IMR-90 (cell line): ENCODE measurements around the gene REST. TPM values are rescaled to one million over a fixed set of nuclear protein-coding genes. Genes with fewer than 3 reads are reported as not detected.

Experiments
- ATAC-seq: fragments of 200-7000 bp; cut with Tn5 transposase; 2 replicates; pipeline ENCODE4 v1.9.1; 2020; ENCODE audit warnings: low read depth, mild to moderate bottlenecking, moderate library complexity
- BruUV-seq: library from RNA; stranded (reverse); fragments of 400-500 nt; replicated peaks from 2 replicates; lab custom pipeline; 2021; lab: Mats Ljungman, UMichigan
- CTCF ChIA-PET: fragments of 300-600 bp; formaldehyde crosslinking; extraction: SDS; loops from one replicate; lab custom pipeline; 2021; ENCODE audit warnings: antibody characterized with exemption; lab: Yijun Ruan, JAX
- POLR2A ChIA-PET: fragments of 300-600 bp; sonication (Branson Sonifier 250); formaldehyde crosslinking; loops from one replicate; lab custom pipeline; 2022; ENCODE audit warnings: antibody characterized with exemption; ENCODE audit not compliant: unreplicated experiment; lab: Charles Lee
- DNase-seq: peaks from one replicate; pipeline ENCODE4 v3.0.0; 2013
- H2AFZ ChIP-seq: replicated peaks from 2 replicates; pipeline ENCODE3; 2013; ENCODE audit warnings: low read length, mild to moderate bottlenecking; ENCODE audit not compliant: poor library complexity
- H2AK5ac ChIP-seq: 2 replicates; pipeline ENCODE4 v1.6.1; 2013; ENCODE audit warnings: low read depth, low read length, inconsistent platforms
- H2AK9ac ChIP-seq: replicated peaks from 2 replicates; pipeline ENCODE3; 2013; ENCODE audit warnings: mild to moderate bottlenecking, low read depth, low read length, moderate library complexity; ENCODE audit not compliant: poor library complexity
- H2BK120ac ChIP-seq: 2 replicates; pipeline ENCODE4 v1.6.1; 2013; ENCODE audit warnings: low read depth, low read length, inconsistent platforms
- H2BK15ac ChIP-seq: 3 replicates; pipeline ENCODE4 v1.6.1; 2013; ENCODE audit warnings: low read depth, low read length, inconsistent platforms
- H2BK20ac ChIP-seq: 2 replicates; pipeline ENCODE4 v1.6.1; 2013; ENCODE audit warnings: low read depth, mild to moderate bottlenecking, inconsistent platforms, low read length, moderate library complexity
- H2BK5ac ChIP-seq: 2 replicates; pipeline ENCODE4 v1.6.1; 2013; ENCODE audit warnings: mild to moderate bottlenecking, low read depth, low read length, inconsistent platforms; ENCODE audit not compliant: poor library complexity, severe bottlenecking
- H3K14ac ChIP-seq: replicated peaks from 2 replicates; pipeline ENCODE4 v1.6.1; 2013; ENCODE audit warnings: low read depth, low read length, inconsistent platforms
- H3K18ac ChIP-seq: 2 replicates; pipeline ENCODE4 v1.6.1; 2013; ENCODE audit warnings: low read depth, low read length, control low read depth
- H3K23ac ChIP-seq: 2 replicates; pipeline ENCODE4 v1.6.1; 2013; ENCODE audit warnings: low read depth, low read length, inconsistent platforms
- H3K27ac ChIP-seq: 2 replicates; pipeline ENCODE4 v1.5.1; 2013; ENCODE audit warnings: mild to moderate bottlenecking, control low read depth, low read length; ENCODE audit not compliant: insufficient read depth
- H3K27me3 ChIP-seq: 2 replicates; pipeline ENCODE4 v1.6.1; 2013; ENCODE audit warnings: low read length; ENCODE audit not compliant: control insufficient read depth, insufficient read depth
- H3K36me3 ChIP-seq: 2 replicates; pipeline ENCODE4 v1.6.1; 2013; ENCODE audit warnings: low read length, mixed read lengths; ENCODE audit not compliant: control insufficient read depth, insufficient read depth
- H3K4ac ChIP-seq: 2 replicates; pipeline ENCODE4 v1.6.1; 2013; ENCODE audit warnings: low read depth, low read length, inconsistent platforms
- H3K4me1 ChIP-seq: 2 replicates; pipeline ENCODE4 v1.6.1; 2013; ENCODE audit warnings: low read length, mixed read lengths; ENCODE audit not compliant: control insufficient read depth, insufficient read depth
- H3K4me2 ChIP-seq: 2 replicates; pipeline ENCODE4 v1.6.1; 2013; ENCODE audit warnings: low read depth, mild to moderate bottlenecking, control low read depth, low read length, moderate library complexity
- H3K4me3 ChIP-seq: 2 replicates; pipeline ENCODE4 v1.5.1; 2013; ENCODE audit warnings: low read depth, mild to moderate bottlenecking, control low read depth, low read length, moderate library complexity; ENCODE audit not compliant: insufficient read depth
- H3K56ac ChIP-seq: 2 replicates; pipeline ENCODE4 v1.6.1; 2013; ENCODE audit warnings: low read length, inconsistent platforms; ENCODE audit not compliant: insufficient read depth; ENCODE audit errors: extremely low read depth
- H3K79me1 ChIP-seq, 2 experiments: 2 replicates each; pipeline ENCODE4 v1.6.1; 2013; ENCODE audit warnings: low read length in 2 of 2, inconsistent platforms in 1 of 2, low read depth in 1 of 2
- H3K9ac ChIP-seq: 2 replicates; pipeline ENCODE4 v1.6.1; 2013; ENCODE audit warnings: low read depth, low read length, control low read depth
- H3K9me1 ChIP-seq: 2 replicates; pipeline ENCODE4 v1.6.1; 2013; ENCODE audit warnings: low read length, inconsistent platforms; ENCODE audit not compliant: insufficient read depth
- H3K9me3 ChIP-seq: 2 replicates; pipeline ENCODE4 v1.6.1; 2013; ENCODE audit warnings: low read length; ENCODE audit not compliant: control insufficient read depth, insufficient read depth
- H4K20me1 ChIP-seq: 2 replicates; pipeline ENCODE4 v1.6.1; 2013; ENCODE audit warnings: low read length, inconsistent platforms; ENCODE audit not compliant: insufficient read depth
- H4K5ac ChIP-seq: 2 replicates; pipeline ENCODE4 v1.6.1; 2013; ENCODE audit warnings: mild to moderate bottlenecking, low read depth, low read length, control low read depth
- H4K8ac ChIP-seq, 2 experiments: 2 replicates each; pipeline ENCODE4 v1.6.1; 2013; ENCODE audit warnings: low read depth in 2 of 2, low read length in 2 of 2, control low read depth in 1 of 2, inconsistent platforms in 1 of 2
- H4K91ac ChIP-seq: 2 replicates; pipeline ENCODE4 v1.6.1; 2013; ENCODE audit warnings: low read depth, low read length, inconsistent platforms; ENCODE audit not compliant: insufficient read depth
- BHLHE40 ChIP-seq: fragments of 150-350 bp; IDR thresholded peaks from 2 replicates; pipeline ENCODE4 v1.6.1; 2016; ENCODE audit warnings: mild to moderate bottlenecking, low read depth, low read length
- CEBPB ChIP-seq: IDR thresholded peaks from 2 replicates; pipeline ENCODE4 v1.6.1; 2012; ENCODE audit warnings: low read depth, low read length, improper control_type of control experiment
- CHD1 ChIP-seq: IDR thresholded peaks from 2 replicates; pipeline ENCODE4 v1.6.1; 2012; ENCODE audit warnings: low read depth, low read length, improper control_type of control experiment
- FOS ChIP-seq: fragments of 150-350 bp; IDR thresholded peaks from 2 replicates; pipeline ENCODE4 v1.6.1; 2016; ENCODE audit warnings: low read depth, low read length
- MAFK ChIP-seq: IDR thresholded peaks from 2 replicates; pipeline ENCODE4 v1.6.1; 2012; ENCODE audit warnings: low read depth, low read length, improper control_type of control experiment
- MAZ ChIP-seq: IDR thresholded peaks from 2 replicates; pipeline ENCODE4 v1.6.1; 2012; ENCODE audit warnings: low read depth, mild to moderate bottlenecking, low read length, improper control_type of control experiment, moderate library complexity, borderline replicate concordance
- MXI1 ChIP-seq: IDR thresholded peaks from 2 replicates; pipeline ENCODE4 v1.6.1; 2012; ENCODE audit warnings: low read depth, mild to moderate bottlenecking, low read length, moderate library complexity, borderline replicate concordance
- NFE2L2 ChIP-seq: fragments of 150-350 bp; IDR thresholded peaks from 2 replicates; pipeline ENCODE4 v1.6.1; 2016; ENCODE audit warnings: low read depth, mild to moderate bottlenecking, low read length
- POLR2A ChIP-seq: IDR thresholded peaks from 2 replicates; pipeline ENCODE4 v1.6.1; 2012; ENCODE audit warnings: mild to moderate bottlenecking, low read depth, low read length
- RAD21 ChIP-seq: IDR thresholded peaks from 2 replicates; pipeline ENCODE4 v1.6.1; 2012; ENCODE audit warnings: low read length, improper control_type of control experiment
- RCOR1 ChIP-seq: IDR thresholded peaks from 2 replicates; pipeline ENCODE4 v1.6.1; 2012; ENCODE audit warnings: mild to moderate bottlenecking, low read length, improper control_type of control experiment; ENCODE audit not compliant: insufficient replicate concordance
- RFX5 ChIP-seq: IDR thresholded peaks from 2 replicates; pipeline ENCODE4 v1.8.0; 2012; ENCODE audit warnings: low read depth, mild to moderate bottlenecking, low read length, moderate library complexity
- SMC3 ChIP-seq: fragments of 150-350 bp; IDR thresholded peaks from 2 replicates; pipeline ENCODE4 v1.6.1; 2016; ENCODE audit warnings: low read depth, mild to moderate bottlenecking, antibody characterized with exemption, low read length, moderate library complexity
- USF2 ChIP-seq: fragments of 150-350 bp; IDR thresholded peaks from 2 replicates; pipeline ENCODE4 v1.6.1; 2017; ENCODE audit warnings: mild to moderate bottlenecking, antibody characterized with exemption, low read length, low read depth
- WGBS, 2 experiments: methylation state at CpG; one replicate each; pipeline versions ENCODE4 v1.1.5 to v1.1.7; 2013; ENCODE audit warnings: missing lambda C conversion rate in 2 of 2; ENCODE audit not compliant: insufficient read length in 1 of 2; ENCODE audit errors: extremely low coverage in 2 of 2; 5-methylcytosine and 5-hydroxymethylcytosine counted together
- dilution Hi-C: fragments of 300-500 bp; cut with HindIII; formaldehyde crosslinking; loops from one replicate; pipeline ENCODE4 v1.14.3; 2018; ENCODE audit warnings: low sequenced_read_pairs; ENCODE audit not compliant: unreplicated experiment
- in situ Hi-C: fragments of 300-500 bp; cut with MboI; formaldehyde crosslinking; loops from 3 replicates; pipeline ENCODE4 v1.14.3; 2019; ENCODE audit warnings: low sequenced_read_pairs, inconsistent platforms, mixed read lengths
- intact Hi-C: fragments of 100-400 bp; cut with micrococcal nuclease; formaldehyde crosslinking; loops from 2 replicates; pipeline ENCODE4 v1.10.0; 2022
- polyA plus RNA-seq, 3 experiments: library from polyadenylated mRNA; depleted of rRNA; stranded (reverse); fragments of >200 nt; gene quantifications; 2 replicates each; pipeline ENCODE4 v1.2.3, GENCODE V29; 2012; ENCODE audit warnings: low replicate concordance in 1 of 3
- total RNA-seq: library from RNA; depleted of rRNA; stranded (reverse); fragments of >200 nt; gene quantifications from 2 replicates; pipeline ENCODE4 v1.2.3, GENCODE V29; 2012
- TF ChIP-seq, protein P1 (sequence below): fragments of 150-350 bp; IDR thresholded peaks from 2 replicates; pipeline ENCODE4 v1.6.1; 2016; ENCODE audit warnings: low read depth, mild to moderate bottlenecking, low read length, moderate library complexity, borderline replicate concordance
- TF ChIP-seq, protein P2 (sequence below): conservative IDR thresholded peaks from 2 replicates; pipeline ENCODE4 v1.5.1; 2012; ENCODE audit warnings: mild to moderate bottlenecking, low read depth, low read length, improper control_type of control experiment

REST gene
- total and polyA plus RNA-seq, 2 of the 4 experiments (the other 2 are of a cell fraction) = 10.0 to 66.9 TPM

DNA sequence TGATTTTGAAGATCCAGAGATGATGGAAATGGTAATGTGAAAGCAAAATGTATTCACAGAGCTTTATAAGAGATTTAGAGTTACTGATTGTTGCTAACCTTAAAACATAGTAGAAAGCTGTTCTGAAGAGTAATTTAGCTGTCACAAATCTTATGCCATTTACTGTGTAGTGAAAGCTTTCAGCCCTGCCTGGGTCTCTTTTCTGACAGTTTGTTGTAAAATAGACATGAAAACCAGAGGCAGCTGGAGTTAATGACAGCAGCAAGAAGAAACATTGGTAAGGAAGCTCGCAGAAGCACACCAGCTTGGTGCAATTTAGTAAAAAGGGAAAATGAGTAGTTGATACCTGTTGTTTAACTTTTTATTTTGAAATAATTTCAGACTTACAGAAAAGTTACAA, 92.1 kb downstream of the REST start:
- POLR2A ChIA-PET = no interaction called here
- Histone ChIP-seq H3K14ac (no peak overlapping the region), H3K4me3 (no peak overlapping the region), H3K9me1 (peaks cover 4% of the 10 kb centered on the region; the same call in 1 of the 2 replicates), H3K18ac (no peak overlapping the region), H3K79me1 (peaks cover 26 to 29% of the 10 kb centered on the region in 2 experiments), H2AK9ac (no peak overlapping the region), H3K4me2 (no peak overlapping the region), H2AK5ac (no peak overlapping the region), H4K20me1 (peaks cover 9% of the 10 kb centered on the region; the same call in 1 of the 2 replicates), H3K27ac (no peak overlapping the region), H3K36me3 (peaks cover 25% of the 10 kb centered on the region), H3K27me3 (no peaks in the 10 kb centered on the region), H2BK20ac (no peak overlapping the region), H3K23ac (no peak overlapping the region), H2AFZ (no peak overlapping the region), H2BK120ac (no peak overlapping the region), H3K56ac (no peak overlapping the region), H2BK5ac (no peak overlapping the region), H4K5ac (no peak overlapping the region), H3K4me1 (peaks cover 2% of the 10 kb centered on the region), H4K8ac (no peak overlapping the region), H3K9ac (no peak overlapping the region), H4K91ac (no peak overlapping the region), H3K4ac (no peak overlapping the region), H2BK15ac (no peak overlapping the region), H3K9me3 (no peaks in the 10 kb centered on the region)
- TF ChIP-seq BHLHE40 (no peak), RAD21 (no peak), RFX5 (no peak), SMC3 (no peak), MAFK (no peak), NFE2L2 (no peak), FOS (no peak), RCOR1 (no peak), CEBPB (no peak), POLR2A (no peak), MAZ (no peak), CHD1 (no peak), USF2 (no peak), MXI1 (no peak)
- TF ChIP-seq, protein P1, sequence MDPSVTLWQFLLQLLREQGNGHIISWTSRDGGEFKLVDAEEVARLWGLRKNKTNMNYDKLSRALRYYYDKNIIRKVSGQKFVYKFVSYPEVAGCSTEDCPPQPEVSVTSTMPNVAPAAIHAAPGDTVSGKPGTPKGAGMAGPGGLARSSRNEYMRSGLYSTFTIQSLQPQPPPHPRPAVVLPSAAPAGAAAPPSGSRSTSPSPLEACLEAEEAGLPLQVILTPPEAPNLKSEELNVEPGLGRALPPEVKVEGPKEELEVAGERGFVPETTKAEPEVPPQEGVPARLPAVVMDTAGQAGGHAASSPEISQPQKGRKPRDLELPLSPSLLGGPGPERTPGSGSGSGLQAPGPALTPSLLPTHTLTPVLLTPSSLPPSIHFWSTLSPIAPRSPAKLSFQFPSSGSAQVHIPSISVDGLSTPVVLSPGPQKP = no peak
- TF ChIP-seq, protein P2, sequence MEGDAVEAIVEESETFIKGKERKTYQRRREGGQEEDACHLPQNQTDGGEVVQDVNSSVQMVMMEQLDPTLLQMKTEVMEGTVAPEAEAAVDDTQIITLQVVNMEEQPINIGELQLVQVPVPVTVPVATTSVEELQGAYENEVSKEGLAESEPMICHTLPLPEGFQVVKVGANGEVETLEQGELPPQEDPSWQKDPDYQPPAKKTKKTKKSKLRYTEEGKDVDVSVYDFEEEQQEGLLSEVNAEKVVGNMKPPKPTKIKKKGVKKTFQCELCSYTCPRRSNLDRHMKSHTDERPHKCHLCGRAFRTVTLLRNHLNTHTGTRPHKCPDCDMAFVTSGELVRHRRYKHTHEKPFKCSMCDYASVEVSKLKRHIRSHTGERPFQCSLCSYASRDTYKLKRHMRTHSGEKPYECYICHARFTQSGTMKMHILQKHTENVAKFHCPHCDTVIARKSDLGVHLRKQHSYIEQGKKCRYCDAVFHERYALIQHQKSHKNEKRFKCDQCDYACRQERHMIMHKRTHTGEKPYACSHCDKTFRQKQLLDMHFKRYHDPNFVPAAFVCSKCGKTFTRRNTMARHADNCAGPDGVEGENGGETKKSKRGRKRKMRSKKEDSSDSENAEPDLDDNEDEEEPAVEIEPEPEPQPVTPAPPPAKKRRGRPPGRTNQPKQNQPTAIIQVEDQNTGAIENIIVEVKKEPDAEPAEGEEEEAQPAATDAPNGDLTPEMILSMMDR = no peak
- no peak for ATAC-seq
- in situ Hi-C loops (no loop called here), intact Hi-C loops (no loop called here), dilution Hi-C loops (no loop called here)
- WGBS, 2 experiments = no CpG with 5 or more reads among the region's 1 CpG
- DNase-seq = no peak
- CTCF ChIA-PET = no interaction called here
- no TSS peak for BruUV-seq
